GM12878 (cell line): Measurements from ENCODE around the gene ZNF792. TPM values are rescaled to one million over a fixed set of nuclear protein-coding genes. Genes with fewer than 3 reads are reported as not detected.

Source experiments
- EED ChIP-seq: sonication (generic); IDR thresholded peaks from 2 replicates; pipeline ENCODE4 v1.6.1; 2016; ENCODE audit warnings: antibody characterized with exemption, low read depth
- ESRRA ChIP-seq: IDR thresholded peaks from 2 replicates; pipeline ENCODE4 v1.6.1; 2012; ENCODE audit warnings: mild to moderate bottlenecking, low read length, improper control_type of control experiment
- MEF2A ChIP-seq: IDR thresholded peaks from 2 replicates; pipeline ENCODE4 v1.6.1; 2011; ENCODE audit warnings: low read depth, mild to moderate bottlenecking, low read length, moderate library complexity; ENCODE audit not compliant: insufficient read depth
- NFXL1 ChIP-seq: fragments of 450-650 bp; IDR thresholded peaks from 2 replicates; pipeline ENCODE4 v1.6.1; 2017; ENCODE audit warnings: antibody characterized with exemption, mild to moderate bottlenecking, borderline replicate concordance
- POLR2AphosphoS5 ChIP-seq: IDR thresholded peaks from 2 replicates; pipeline ENCODE4 v1.6.1; 2011; ENCODE audit warnings: mild to moderate bottlenecking, low read length, inconsistent platforms
- TBL1XR1 ChIP-seq: IDR thresholded peaks from 2 replicates; pipeline ENCODE4 v1.6.1; 2012; ENCODE audit warnings: low read depth, low read length, improper control_type of control experiment
- ZNF217 ChIP-seq: fragments of 450-650 bp; IDR thresholded peaks from 2 replicates; pipeline ENCODE4 v1.6.1; 2017; ENCODE audit warnings: antibody characterized with exemption, mild to moderate bottlenecking
- polyA plus RNA-seq, 11 experiments: library from polyadenylated mRNA; depleted of rRNA in 4 of 11; unstranded in 6 of 11; stranded (reverse) in 5 of 11; fragments of >200 nt; fragmentation: Nextera tagmentation in 4 of 11; fragmentation: Illumina TruSeq in 1 of 11; extraction: Ambion mirVana in 4 of 11; extraction: Trizol in 1 of 11; gene quantifications; 1 replicate in 1 of 11; 2 replicates in 10 of 11; pipeline versions ENCODE4 v1.2.1 to v1.2.3, GENCODE V29; 2011 to 2016; ENCODE audit warnings: inconsistent platforms in 2 of 11, missing spikeins in 2 of 11, low read depth in 1 of 11
- total RNA-seq, 4 experiments: library from RNA; depleted of rRNA in 3 of 4; stranded (reverse); fragments of >200 nt in 3 of 4; fragmentation: Illumina TruSeq in 1 of 4; extraction: Trizol in 1 of 4; gene quantifications; 2 replicates each; pipeline versions ENCODE4 v1.2.1 to v1.2.3, GENCODE V29; 2013 to 2021
- TF ChIP-seq, protein P1 (sequence below): fragments of 450-650 bp; IDR thresholded peaks from 2 replicates; pipeline ENCODE4 v1.6.1; 2017; ENCODE audit warnings: borderline replicate concordance
- TF ChIP-seq, protein P2 (sequence below): IDR thresholded peaks from 2 replicates; pipeline ENCODE4 v1.6.1; 2011; ENCODE audit warnings: borderline replicate concordance, low read depth, mild to moderate bottlenecking, moderate library complexity, mixed read lengths, low read length; ENCODE audit not compliant: insufficient read depth; ENCODE audit errors: extremely low read length

The ZNF792 gene
- total and polyA plus RNA-seq, 10 of the 15 experiments (the other 5 are each of a cell fraction or from before 2014, with no cell fraction given), result 0.53 to 4.8 (median 1.3) TPM

DNA sequence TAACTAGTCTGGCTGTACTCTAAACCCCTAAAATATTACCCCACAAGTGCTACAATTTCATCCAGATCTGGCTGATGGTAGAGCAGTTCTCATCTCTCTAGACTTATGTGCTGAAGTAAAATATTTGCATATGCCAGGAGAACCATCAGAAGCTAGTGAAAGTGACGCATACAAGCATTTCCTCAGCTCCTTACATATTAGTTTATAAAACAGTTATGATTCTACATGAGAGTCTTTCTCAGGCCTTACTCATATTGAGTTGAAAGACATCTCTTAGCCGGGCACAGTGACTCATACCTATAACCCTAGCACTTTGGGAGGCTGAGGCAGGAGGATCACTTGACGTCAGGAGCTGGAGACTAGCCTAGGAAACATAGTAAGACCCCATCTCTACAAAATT is 53.3 kb downstream of the ZNF792 start (continued):
- TF ChIP-seq, protein P1, sequence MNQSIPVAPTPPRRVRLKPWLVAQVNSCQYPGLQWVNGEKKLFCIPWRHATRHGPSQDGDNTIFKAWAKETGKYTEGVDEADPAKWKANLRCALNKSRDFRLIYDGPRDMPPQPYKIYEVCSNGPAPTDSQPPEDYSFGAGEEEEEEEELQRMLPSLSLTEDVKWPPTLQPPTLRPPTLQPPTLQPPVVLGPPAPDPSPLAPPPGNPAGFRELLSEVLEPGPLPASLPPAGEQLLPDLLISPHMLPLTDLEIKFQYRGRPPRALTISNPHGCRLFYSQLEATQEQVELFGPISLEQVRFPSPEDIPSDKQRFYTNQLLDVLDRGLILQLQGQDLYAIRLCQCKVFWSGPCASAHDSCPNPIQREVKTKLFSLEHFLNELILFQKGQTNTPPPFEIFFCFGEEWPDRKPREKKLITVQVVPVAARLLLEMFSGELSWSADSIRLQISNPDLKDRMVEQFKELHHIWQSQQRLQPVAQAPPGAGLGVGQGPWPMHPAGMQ, result no peak
- TF ChIP-seq ESRRA (no peak), TBL1XR1 (no peak), NFXL1 (no peak), ZNF217 (no peak), EED (no peak), POLR2AphosphoS5 (no peak), MEF2A (no peak)
- TF ChIP-seq, protein P2, sequence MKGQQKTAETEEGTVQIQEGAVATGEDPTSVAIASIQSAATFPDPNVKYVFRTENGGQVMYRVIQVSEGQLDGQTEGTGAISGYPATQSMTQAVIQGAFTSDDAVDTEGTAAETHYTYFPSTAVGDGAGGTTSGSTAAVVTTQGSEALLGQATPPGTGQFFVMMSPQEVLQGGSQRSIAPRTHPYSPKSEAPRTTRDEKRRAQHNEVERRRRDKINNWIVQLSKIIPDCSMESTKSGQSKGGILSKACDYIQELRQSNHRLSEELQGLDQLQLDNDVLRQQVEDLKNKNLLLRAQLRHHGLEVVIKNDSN, result no peak

Other genes starting within 250 kb of the ZNF792 start
Only the 7 nearest of the 11 such genes appear.
- gene ZNF30, start 37.3 kb downstream of the ZNF792 start, total RNA-seq (2014; rRNA removed), result 0.82 and 0.85 TPM in 2 replicates
- gene ZNF30, start 37.3 kb downstream of the ZNF792 start, total RNA-seq (2014; rRNA removed; fragmentation: Illumina TruSeq; extraction: Trizol), result 1.2 and 1.5 TPM in 2 replicates
- gene ZNF30, start 37.3 kb downstream of the ZNF792 start, total RNA-seq (2021), result 0.98 and 1.2 TPM in 2 replicates
- gene ZNF30, start 37.3 kb downstream of the ZNF792 start, polyA plus RNA-seq (2011; rRNA removed), result 2.3 and 3.1 TPM in 2 replicates
- gene ZNF30, start 37.3 kb downstream of the ZNF792 start, polyA plus RNA-seq (2014; fragmentation: Illumina TruSeq; extraction: Trizol), result 0.97 and 2.8 TPM in 2 replicates
- 1 to 10 TPM; 1.2 to 1.6 TPM for gene ZNF30, start 37.3 kb downstream of the ZNF792 start, polyA plus RNA-seq (2014; fragmentation: Nextera tagmentation; extraction: Ambion mirVana)
- 0.80 and 1.1 TPM in 2 replicates for gene ZNF30, start 37.3 kb downstream of the ZNF792 start, polyA plus RNA-seq (2014; rRNA removed)
- 1 to 10 TPM; 1.3 to 1.8 TPM for gene ZNF30, start 37.3 kb downstream of the ZNF792 start, polyA plus RNA-seq (2016; fragmentation: Nextera tagmentation; extraction: Ambion mirVana)
- gene GRAMD1A, start 36.1 kb upstream of the ZNF792 start, total RNA-seq (2014; rRNA removed), result 36.1 and 41.9 TPM in 2 replicates
- 14.8 and 16.9 TPM in 2 replicates for gene GRAMD1A, start 36.1 kb upstream of the ZNF792 start, total RNA-seq (2014; rRNA removed; fragmentation: Illumina TruSeq; extraction: Trizol)
- gene GRAMD1A, start 36.1 kb upstream of the ZNF792 start, total RNA-seq (2021), result 69.1 and 71.0 TPM in 2 replicates
- gene GRAMD1A, start 36.1 kb upstream of the ZNF792 start, polyA plus RNA-seq (2011; rRNA removed), result 32.2 and 60.8 TPM in 2 replicates
- 21.9 and 32.7 TPM in 2 replicates for gene GRAMD1A, start 36.1 kb upstream of the ZNF792 start, polyA plus RNA-seq (2014; fragmentation: Illumina TruSeq; extraction: Trizol)
- gene GRAMD1A, start 36.1 kb upstream of the ZNF792 start, polyA plus RNA-seq (2014; fragmentation: Nextera tagmentation; extraction: Ambion mirVana), result 1 to 10 TPM in 1 of 2 experiments, under 1 TPM in 1; 0.79 to 2.0 TPM
- gene GRAMD1A, start 36.1 kb upstream of the ZNF792 start, polyA plus RNA-seq (2014; rRNA removed), result 73.6 and 79.8 TPM in 2 replicates
- 10 to 100 TPM; 22.1 to 37.9 TPM for gene GRAMD1A, start 36.1 kb upstream of the ZNF792 start, polyA plus RNA-seq (2016; fragmentation: Nextera tagmentation; extraction: Ambion mirVana)
- gene SCN1B, start 66.2 kb upstream of the ZNF792 start, total RNA-seq (2014; rRNA removed), result 0.06 and 0.16 TPM in 2 replicates
- gene SCN1B, start 66.2 kb upstream of the ZNF792 start, total RNA-seq (2014; rRNA removed; fragmentation: Illumina TruSeq; extraction: Trizol), result 0.04 TPM in 1 of 2 replicates, not detected in the other
- 0.27 and 0.33 TPM in 2 replicates for gene SCN1B, start 66.2 kb upstream of the ZNF792 start, total RNA-seq (2021)
- 0.04 and 0.11 TPM in 2 replicates for gene SCN1B, start 66.2 kb upstream of the ZNF792 start, polyA plus RNA-seq (2011; rRNA removed)
- 0.13 and 0.62 TPM in 2 replicates for gene SCN1B, start 66.2 kb upstream of the ZNF792 start, polyA plus RNA-seq (2014; fragmentation: Illumina TruSeq; extraction: Trizol)
- not detected for gene SCN1B, start 66.2 kb upstream of the ZNF792 start, polyA plus RNA-seq (2014; fragmentation: Nextera tagmentation; extraction: Ambion mirVana)
- 0.34 and 0.54 TPM in 2 replicates for gene SCN1B, start 66.2 kb upstream of the ZNF792 start, polyA plus RNA-seq (2014; rRNA removed)
- gene SCN1B, start 66.2 kb upstream of the ZNF792 start, polyA plus RNA-seq (2016; fragmentation: Nextera tagmentation; extraction: Ambion mirVana), result under 1 TPM in 1 of 2 experiments, not detected in 1; 0.08 TPM
- gene HPN, start 77.5 kb upstream of the ZNF792 start, total RNA-seq (2014; rRNA removed), result not detected in 2 replicates
- not detected in 2 replicates for gene HPN, start 77.5 kb upstream of the ZNF792 start, total RNA-seq (2014; rRNA removed; fragmentation: Illumina TruSeq; extraction: Trizol)
- 0.13 and 0.21 TPM in 2 replicates for gene HPN, start 77.5 kb upstream of the ZNF792 start, total RNA-seq (2021)
- not detected in 2 replicates for gene HPN, start 77.5 kb upstream of the ZNF792 start, polyA plus RNA-seq (2011; rRNA removed)
- gene HPN, start 77.5 kb upstream of the ZNF792 start, polyA plus RNA-seq (2014; fragmentation: Illumina TruSeq; extraction: Trizol), result not detected in 2 replicates
- gene HPN, start 77.5 kb upstream of the ZNF792 start, polyA plus RNA-seq (2014; fragmentation: Nextera tagmentation; extraction: Ambion mirVana), result not detected
- 0.16 TPM in 1 of 2 replicates, not detected in the other for gene HPN, start 77.5 kb upstream of the ZNF792 start, polyA plus RNA-seq (2014; rRNA removed)
- under 1 TPM in 1 of 2 experiments, not detected in 1; 0.35 TPM for gene HPN, start 77.5 kb upstream of the ZNF792 start, polyA plus RNA-seq (2016; fragmentation: Nextera tagmentation; extraction: Ambion mirVana)
- gene FXYD3, start 151.6 kb upstream of the ZNF792 start, total RNA-seq (2014; rRNA removed), result not detected in 2 replicates
- gene FXYD3, start 151.6 kb upstream of the ZNF792 start, total RNA-seq (2014; rRNA removed; fragmentation: Illumina TruSeq; extraction: Trizol), result not detected in 2 replicates
- gene FXYD3, start 151.6 kb upstream of the ZNF792 start, total RNA-seq (2021), result 0.44 and 0.80 TPM in 2 replicates
- gene FXYD3, start 151.6 kb upstream of the ZNF792 start, polyA plus RNA-seq (2011; rRNA removed), result not detected in 2 replicates
- gene FXYD3, start 151.6 kb upstream of the ZNF792 start, polyA plus RNA-seq (2014; fragmentation: Illumina TruSeq; extraction: Trizol), result not detected in 2 replicates
- under 1 TPM in 1 of 2 experiments, not detected in 1; 0.09 TPM for gene FXYD3, start 151.6 kb upstream of the ZNF792 start, polyA plus RNA-seq (2014; fragmentation: Nextera tagmentation; extraction: Ambion mirVana)
- gene FXYD3, start 151.6 kb upstream of the ZNF792 start, polyA plus RNA-seq (2014; rRNA removed), result not detected in 2 replicates
- not detected for gene FXYD3, start 151.6 kb upstream of the ZNF792 start, polyA plus RNA-seq (2016; fragmentation: Nextera tagmentation; extraction: Ambion mirVana)
- gene LGI4, start 170.8 kb upstream of the ZNF792 start, total RNA-seq (2014; rRNA removed), result 0.16 TPM in 1 of 2 replicates, not detected in the other
- gene LGI4, start 170.8 kb upstream of the ZNF792 start, total RNA-seq (2014; rRNA removed; fragmentation: Illumina TruSeq; extraction: Trizol), result not detected in 2 replicates
- gene LGI4, start 170.8 kb upstream of the ZNF792 start, total RNA-seq (2021), result 0.29 TPM in 1 of 2 replicates, not detected in the other
- 0.11 TPM in 1 of 2 replicates, not detected in the other for gene LGI4, start 170.8 kb upstream of the ZNF792 start, polyA plus RNA-seq (2011; rRNA removed)
- not detected in 2 replicates for gene LGI4, start 170.8 kb upstream of the ZNF792 start, polyA plus RNA-seq (2014; fragmentation: Illumina TruSeq; extraction: Trizol)
- gene LGI4, start 170.8 kb upstream of the ZNF792 start, polyA plus RNA-seq (2014; fragmentation: Nextera tagmentation; extraction: Ambion mirVana), result not detected
- not detected in 2 replicates for gene LGI4, start 170.8 kb upstream of the ZNF792 start, polyA plus RNA-seq (2014; rRNA removed)
- not detected for gene LGI4, start 170.8 kb upstream of the ZNF792 start, polyA plus RNA-seq (2016; fragmentation: Nextera tagmentation; extraction: Ambion mirVana)
- 1.0 TPM in 1 of 2 replicates, not detected in the other for gene FXYD1, start 174.6 kb upstream of the ZNF792 start, total RNA-seq (2014; rRNA removed)
- not detected in 2 replicates for gene FXYD1, start 174.6 kb upstream of the ZNF792 start, total RNA-seq (2014; rRNA removed; fragmentation: Illumina TruSeq; extraction: Trizol)
- gene FXYD1, start 174.6 kb upstream of the ZNF792 start, total RNA-seq (2021), result 1.2 and 1.4 TPM in 2 replicates
- 0.29 and 0.54 TPM in 2 replicates for gene FXYD1, start 174.6 kb upstream of the ZNF792 start, polyA plus RNA-seq (2011; rRNA removed)
- 0.34 TPM in 1 of 2 replicates, not detected in the other for gene FXYD1, start 174.6 kb upstream of the ZNF792 start, polyA plus RNA-seq (2014; fragmentation: Illumina TruSeq; extraction: Trizol)
- not detected for gene FXYD1, start 174.6 kb upstream of the ZNF792 start, polyA plus RNA-seq (2014; fragmentation: Nextera tagmentation; extraction: Ambion mirVana)
- gene FXYD1, start 174.6 kb upstream of the ZNF792 start, polyA plus RNA-seq (2014; rRNA removed), result 0.14 and 0.37 TPM in 2 replicates
- under 1 TPM in 1 of 2 experiments, not detected in 1; 0.44 TPM for gene FXYD1, start 174.6 kb upstream of the ZNF792 start, polyA plus RNA-seq (2016; fragmentation: Nextera tagmentation; extraction: Ambion mirVana)